Measurements from ENCODE around the gene KHK.

KHK gene

GRCh38 chr2:27086724-27087593, at the start of gene KHK:
KHK (plus strand) TSS chr2:27086772; CDS start chr2:27087260, 488 bp downstream.
- DNase-seq (ENCODE audit: low spot score), result peak; percentile 51

- no peak for DNase-seq (ENCODE audit: low spot score)
These were observed 48.6 kb upstream of the KHK start for GRCh38 chr2:27038012-27038411.

- DNase-seq (ENCODE audit: low spot score), result no peak
These were observed 47.8 kb upstream of the KHK start for GRCh38 chr2:27038631-27039339.

- no peak for DNase-seq (ENCODE audit: low spot score)
These were observed 47.1 kb upstream of the KHK start for GRCh38 chr2:27039426-27039825.

GRCh38 chr2:27039871-27040270, 46.7 kb upstream of the KHK start:
- DNase-seq (ENCODE audit: low spot score), result no peak

- DNase-seq (ENCODE audit: low spot score), result no peak
These were observed 46.3 kb upstream of the KHK start for GRCh38 chr2:27040282-27040681.

GRCh38 chr2:27041752-27042151, 44.8 kb upstream of the KHK start:
- no peak for DNase-seq (ENCODE audit: low spot score)

- DNase-seq (ENCODE audit: low spot score), result no peak
These were observed 44.4 kb upstream of the KHK start for GRCh38 chr2:27042159-27042661.

- DNase-seq (ENCODE audit: low spot score), result no peak
These were observed 43.5 kb upstream of the KHK start for GRCh38 chr2:27042985-27043634.

GRCh38 chr2:27049422-27050280, 36.9 kb upstream of the KHK start:
- no peak for DNase-seq (ENCODE audit: low spot score)

GRCh38 chr2:27050281-27050995, 36.1 kb upstream of the KHK start:
- DNase-seq (ENCODE audit: low spot score), result peak; percentile 97

- peak; percentile 92 for DNase-seq (ENCODE audit: low spot score)
These were observed 35.3 kb upstream of the KHK start, which contains the start of gene AGBL5 for GRCh38 chr2:27050996-27051901. AGBL5 (plus strand) TSS chr2:27051668; CDS start chr2:27052959, 1,291 bp downstream.

GRCh38 chr2:27051902-27052645, 34.5 kb upstream of the KHK start:
- no peak for DNase-seq (ENCODE audit: low spot score)

GRCh38 chr2:27053321-27053720, 33.3 kb upstream of the KHK start:
- no peak for DNase-seq (ENCODE audit: low spot score)

GRCh38 chr2:27053776-27054175, 32.8 kb upstream of the KHK start:
- no peak for DNase-seq (ENCODE audit: low spot score)

- no peak for DNase-seq (ENCODE audit: low spot score)
These were observed 31.9 kb upstream of the KHK start for GRCh38 chr2:27054721-27055120.

GRCh38 chr2:27057184-27057583, 29.4 kb upstream of the KHK start:
- DNase-seq (ENCODE audit: low spot score), result no peak

- DNase-seq (ENCODE audit: low spot score), result no peak
These were observed 28.4 kb upstream of the KHK start for GRCh38 chr2:27058210-27058609.

Data from putamen (tissue), 1 donor.